DMS114 treated with DMSO at 0.1 percent for 48 hours (cell line): ENCODE results near the gene SMPD4.
A peak's percentile ranks its signal among the peaks of the same experiment; 100 is the strongest.
"Not testable (repeated sequence)": the region's sequence is repeated elsewhere in the genome, so short reads cannot be mapped to it uniquely, and the experiment has no call there.

Experiments
- DNase-seq: peaks from one replicate; lab custom pipeline; 2025; ENCODE audit not compliant: unreplicated experiment; lab: John Stamatoyannopoulos, UW

SMPD4 gene

GRCh38 chr2:130141002-130141401 lies 40.4 kb downstream of the SMPD4 start:
- not testable (repeated sequence) for DNase-seq

- DNase-seq = not testable (repeated sequence)
These were observed 40.9 kb downstream of the SMPD4 start for GRCh38 chr2:130140516-130140915.

- DNase-seq = not testable (repeated sequence)
These were observed 41.8 kb downstream of the SMPD4 start for GRCh38 chr2:130139331-130140280.

- DNase-seq = not testable (repeated sequence)
These were observed 42.6 kb downstream of the SMPD4 start for GRCh38 chr2:130138841-130139251.

- not testable (repeated sequence) for DNase-seq
These were observed 43.1 kb downstream of the SMPD4 start for GRCh38 chr2:130138326-130138725.

GRCh38 chr2:130137118-130137517 lies 44.3 kb downstream of the SMPD4 start:
- not testable (repeated sequence) for DNase-seq

- not testable (repeated sequence) for DNase-seq
These were observed 44.9 kb downstream of the SMPD4 start for GRCh38 chr2:130136546-130136945.

GRCh38 chr2:130135692-130136541 lies 45.5 kb downstream of the SMPD4 start:
- DNase-seq = no peak

GRCh38 chr2:130129120-130129829 lies 52.1 kb downstream of the SMPD4 start, which contains the start of gene POTEF:
Gene POTEF (minus strand): TSS chr2:130129222. CDS start chr2:130120515, 8,707 bp downstream.
- DNase-seq = peak; percentile 54

- not testable (repeated sequence) for DNase-seq
These were observed 52.9 kb downstream of the SMPD4 start for GRCh38 chr2:130128464-130128863.

GRCh38 chr2:130127726-130128125 lies 53.7 kb downstream of the SMPD4 start:
- not testable (repeated sequence) for DNase-seq

- not testable (repeated sequence) for DNase-seq
These were observed 60.5 kb downstream of the SMPD4 start for GRCh38 chr2:130120924-130121323.

GRCh38 chr2:130102597-130103363 lies 78.6 kb downstream of the SMPD4 start:
- not testable (repeated sequence) for DNase-seq
